AG04449 (cell line): ENCODE measurements around the gene PCSK7.

Source experiments
- CTCF ChIA-PET: fragments of 350-600 bp; formaldehyde crosslinking; extraction: SDS; loops from one replicate; lab custom pipeline; 2021; ENCODE audit warnings: antibody characterized with exemption; lab: Yijun Ruan, JAX
- POLR2A ChIA-PET: fragments of 400-600, 350-600 bp; formaldehyde crosslinking; extraction: SDS; loops from one replicate; lab custom pipeline; 2020; ENCODE audit warnings: antibody characterized with exemption, inconsistent platforms; lab: Yijun Ruan, JAX
- DNase-seq: peaks from one replicate; pipeline ENCODE4 v3.0.0-alpha.2; 2010; ENCODE audit warnings: low read depth, low spot score
- H3K4me3 ChIP-seq: 2 replicates; pipeline ENCODE4 v1.5.1; 2011; ENCODE audit warnings: low read depth, mild to moderate bottlenecking, control low read depth, low read length
- CTCF ChIP-seq: IDR thresholded peaks from one replicate; pipeline ENCODE4 v1.5.1; 2011; ENCODE audit warnings: mild to moderate bottlenecking, moderate library complexity, low read length, control low read depth, inconsistent platforms; ENCODE audit not compliant: insufficient read depth; ENCODE audit errors: missing control alignments

PCSK7 gene

DNA sequence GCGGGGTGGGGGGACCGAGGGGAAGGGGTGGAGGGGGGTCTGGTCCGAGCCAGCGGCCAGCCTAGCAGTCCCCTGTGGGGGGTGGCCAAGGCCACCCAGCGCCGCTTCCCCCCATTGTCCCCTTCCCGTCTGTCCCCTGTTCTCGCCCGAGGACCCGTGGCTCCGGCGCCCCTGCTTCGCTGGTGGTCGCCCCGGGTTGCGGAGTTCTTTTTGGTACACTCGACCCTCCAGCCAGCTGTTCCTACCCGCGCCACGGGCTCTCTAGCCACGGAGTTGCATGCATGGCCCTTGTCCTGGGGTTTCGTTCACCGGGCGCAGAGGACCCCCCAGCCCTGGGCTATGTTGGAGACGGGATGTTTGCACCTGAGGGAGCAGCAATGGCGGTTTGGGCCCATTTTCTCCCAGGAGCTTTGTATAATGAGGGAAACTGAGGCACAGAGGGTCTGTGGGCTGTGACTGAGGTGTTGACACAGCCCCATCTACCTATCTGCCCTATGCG is 1.1 kb upstream of the PCSK7 start:
- peak overlapping the region; percentile 78 for H3K4me3 ChIP-seq
- no peak for DNase-seq
- ChIA-PET CTCF (interaction anchor here (0.6 to 11.4 kb wide), 9 partner anchors 8 to 344 kb away, joined by 3 to 191 read pairs (median 4); no protein-coding TSS in a partner anchor), POLR2A (no interaction called here)
- no peak for TF ChIP-seq CTCF

DNA sequence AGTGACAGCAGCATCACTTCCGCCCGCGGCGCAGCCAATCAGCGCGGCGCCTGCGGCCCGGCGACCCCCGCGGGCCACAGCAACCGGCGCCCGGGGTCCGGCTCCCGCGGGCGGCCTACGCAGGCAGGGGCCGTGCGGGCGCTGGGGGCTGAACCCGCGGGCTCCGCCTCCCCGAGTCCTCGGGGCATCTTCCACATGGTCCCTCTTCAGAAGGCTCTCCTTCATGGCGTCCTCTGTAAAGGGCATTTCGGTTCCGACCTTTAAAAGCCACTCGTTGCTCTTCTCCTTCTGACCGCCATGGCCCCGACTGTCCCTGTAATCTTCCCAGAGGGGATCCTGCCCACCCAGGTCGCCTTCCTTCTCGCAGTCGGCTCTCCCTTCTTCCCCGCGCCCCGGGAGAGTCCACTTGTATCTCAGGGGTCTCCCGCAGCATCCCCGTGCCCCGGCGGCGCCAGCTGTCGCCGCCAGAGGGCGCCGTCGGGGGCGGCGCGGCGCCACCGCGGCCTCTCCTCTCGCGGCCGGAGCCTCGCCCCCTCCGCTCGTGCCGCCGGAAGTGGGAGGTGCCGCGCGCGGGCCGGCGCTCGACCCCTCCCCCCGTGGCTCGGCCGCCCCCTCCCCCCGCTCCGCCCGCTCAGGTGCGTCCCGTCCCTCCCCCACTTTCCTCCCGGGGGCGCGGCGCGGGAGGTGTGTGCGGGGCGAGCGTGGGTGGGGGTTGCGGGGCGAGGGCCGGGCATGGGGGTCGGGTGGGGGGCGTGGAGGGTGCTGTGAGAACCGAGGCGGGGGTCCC is 412 bp upstream of the PCSK7 start, which contains the start of gene RNF214:
RNF214 (plus strand) TSS at position 580 of the 787 bp plus-strand sequence. CDS start 1,602 bp downstream, outside the sequence.
- peak within 1 kb of the TSS; percentile 91 for H3K4me3 ChIP-seq
- peak; percentile 62 for TF ChIP-seq CTCF
- ChIA-PET POLR2A (interaction anchor here (1.0 to 1.1 kb wide), 2 partner anchors 32 to 85 kb away, joined by 4 to 5 read pairs; no protein-coding TSS in a partner anchor), CTCF (interaction anchor here (0.8 to 11.4 kb wide), 20 partner anchors 8 to 500 kb away, joined by 3 to 191 read pairs (median 4); partner anchors contain the start of genes APOA5, CEP164 and ZPR1)
- DNase-seq = no peak

- H3K4me3 ChIP-seq = peak overlapping the region; percentile 91
- POLR2A ChIA-PET = interaction anchor here (0.6 to 1.1 kb wide), 5 partner anchors 9 to 84 kb away, joined by 3 to 5 read pairs (median 4); no protein-coding TSS in a partner anchor
- CTCF ChIA-PET = interaction anchor here (0.6 to 11.4 kb wide), 27 partner anchors 9 to 499 kb away, joined by 3 to 191 read pairs (median 4); partner anchors contain the start of genes APOA5, BACE1, CEP164 and ZPR1
- no peak for TF ChIP-seq CTCF
- DNase-seq = no peak
Observed at GRCh38 chr11:117230999-117231841, 653 bp downstream of the PCSK7 start.

- no peak for DNase-seq
- CTCF ChIA-PET = interaction anchor here (0.8 to 11.4 kb wide), 13 partner anchors 8 to 496 kb away, joined by 3 to 191 read pairs (median 5); partner anchors contain the start of genes APOA5 and ZPR1
- peak overlapping the region; percentile 91 for H3K4me3 ChIP-seq
- POLR2A ChIA-PET = interaction anchor here (0.6 to 1.1 kb wide), 3 partner anchors 8 to 40 kb away, joined by 3 to 4 read pairs (median 4); no protein-coding TSS in a partner anchor
- no peak for TF ChIP-seq CTCF
Observed at GRCh38 chr11:117230286-117230961, 1.4 kb downstream of the PCSK7 start.

- TF ChIP-seq CTCF = no peak
- no peak for DNase-seq
- CTCF ChIA-PET = interaction anchor here (0.8 to 11.4 kb wide), 9 partner anchors 9 to 495 kb away, joined by 3 to 191 read pairs (median 4); partner anchors contain the start of genes APOA5 and ZPR1
- POLR2A ChIA-PET = no interaction called here
- no peak overlapping the region; the same call in 1 of the 2 replicates for H3K4me3 ChIP-seq
Observed at GRCh38 chr11:117229931-117230285, 2.0 kb downstream of the PCSK7 start.
